ENCODE results near the gene ADGRD2. TPM values are rescaled to one million over a fixed set of nuclear protein-coding genes. Genes with fewer than 3 reads are reported as not detected.

The ADGRD2 gene
- total RNA-seq, 3 donors from 2014 or later (not counting 1 experiment from before 2014, with no cell fraction given), result not detected

- no peaks in the 10 kb centered on the region for H3K4me1 Mint-ChIP-seq
- no peak for TF ChIP-seq CTCF (IDR thresholded peaks at IDR 0.05)
- no peak overlapping the region for H3K27ac Mint-ChIP-seq
- DNase-seq (no peak), ATAC-seq (no peak)
- H3K36me3 Mint-ChIP-seq, result no peaks in the 10 kb centered on the region
- peaks cover 6% of the 10 kb centered on the region for H3K27me3 ChIP-seq (ENCODE audit: control insufficient read depth, insufficient read depth, low read length)
- no peak overlapping the region for H3K27ac ChIP-seq (ENCODE audit: low read length)
- H3K9me3 Mint-ChIP-seq, result no peaks in the 10 kb centered on the region
- 88% methylated on average over 14 of the region's 14 CpGs for WGBS (ENCODE audit: insufficient coverage)
- no peaks in the 10 kb centered on the region for H3K36me3 ChIP-seq (ENCODE audit: control insufficient read depth, insufficient read depth, low read length)
- no peak overlapping the region for H3K4me3 Mint-ChIP-seq
- H3K9me3 ChIP-seq (ENCODE audit: control insufficient read depth, insufficient read depth, low read length), result no peaks in the 10 kb centered on the region
- intact Hi-C loops (cut with micrococcal nuclease), result no loop called here
- H3K4me3 ChIP-seq (ENCODE audit: low read length), result no peak overlapping the region
- peaks cover 6% of the 10 kb centered on the region for H3K4me1 ChIP-seq (ENCODE audit: control insufficient read depth, insufficient read depth, low read length)
- H3K27me3 Mint-ChIP-seq (ENCODE audit: low read depth in 2 of 2), result peaks cover 2 to 18% of the 10 kb centered on the region in 2 donors
Observed at GRCh38 chr9:124454791-124455443, 4.7 kb downstream of the ADGRD2 start.

- peaks cover under 1% of the 10 kb centered on the region for H3K4me1 ChIP-seq (ENCODE audit: control insufficient read depth, insufficient read depth, low read length)
- 75% methylated on average over 7 of the region's 7 CpGs for WGBS (ENCODE audit: insufficient coverage)
- Mint-ChIP-seq H3K9me3 (no peaks in the 10 kb centered on the region), H3K27ac (no peak overlapping the region), H3K4me3 (no peak overlapping the region), H3K36me3 (no peaks in the 10 kb centered on the region), H3K27me3 (ENCODE audit: low read depth in 2 of 2) (peaks cover 0 to 17% of the 10 kb centered on the region in 2 donors), H3K4me1 (no peaks in the 10 kb centered on the region)
- H3K27ac ChIP-seq (ENCODE audit: low read length), result no peak overlapping the region
- no peak overlapping the region for H3K4me3 ChIP-seq (ENCODE audit: low read length)
- intact Hi-C loops (cut with micrococcal nuclease), result no loop called here
- DNase-seq (no peak), ATAC-seq (no peak)
- H3K27me3 ChIP-seq (ENCODE audit: control insufficient read depth, insufficient read depth, low read length), result peaks cover 4% of the 10 kb centered on the region
- no peaks in the 10 kb centered on the region for H3K9me3 ChIP-seq (ENCODE audit: control insufficient read depth, insufficient read depth, low read length)
- no peak for TF ChIP-seq CTCF (IDR thresholded peaks at IDR 0.05)
- no peaks in the 10 kb centered on the region for H3K36me3 ChIP-seq (ENCODE audit: control insufficient read depth, insufficient read depth, low read length)
Observed at GRCh38 chr9:124455820-124456219, 5.6 kb downstream of the ADGRD2 start.

- no peak for ATAC-seq
- DNase-seq, result no peak
- Mint-ChIP-seq H3K9me3 (no peaks in the 10 kb centered on the region), H3K27me3 (ENCODE audit: low read depth in 2 of 2) (peaks cover 0 to 10% of the 10 kb centered on the region in 2 donors), H3K4me1 (no peaks in the 10 kb centered on the region), H3K36me3 (no peaks in the 10 kb centered on the region), H3K27ac (no peak overlapping the region), H3K4me3 (no peak overlapping the region)
- H3K27ac ChIP-seq (ENCODE audit: low read length), result no peak overlapping the region
- peaks cover 2% of the 10 kb centered on the region for H3K27me3 ChIP-seq (ENCODE audit: control insufficient read depth, insufficient read depth, low read length)
- H3K4me1 ChIP-seq (ENCODE audit: control insufficient read depth, insufficient read depth, low read length), result no peaks in the 10 kb centered on the region
- H3K9me3 ChIP-seq (ENCODE audit: control insufficient read depth, insufficient read depth, low read length), result no peaks in the 10 kb centered on the region
- intact Hi-C loops (cut with micrococcal nuclease), result no loop called here
- H3K4me3 ChIP-seq (ENCODE audit: low read length), result no peak overlapping the region
- no peaks in the 10 kb centered on the region for H3K36me3 ChIP-seq (ENCODE audit: control insufficient read depth, insufficient read depth, low read length)
- 78% methylated on average over 15 of the region's 15 CpGs for WGBS (ENCODE audit: insufficient coverage)
- TF ChIP-seq CTCF (IDR thresholded peaks at IDR 0.05), result no peak
Observed at GRCh38 chr9:124456341-124457078, 6.3 kb downstream of the ADGRD2 start.
